Fibroblast of skin of right biceps (primary cell): Measurements from ENCODE around the gene IFT80.
"Not testable (repeated sequence)": the region's sequence is repeated elsewhere in the genome, so short reads cannot be mapped to it uniquely, and the experiment has no call there.

Source experiments
- DNase-seq: peaks from one replicate; pipeline ENCODE4 v3.0.0-alpha.2; 2013

IFT80 gene

DNA sequence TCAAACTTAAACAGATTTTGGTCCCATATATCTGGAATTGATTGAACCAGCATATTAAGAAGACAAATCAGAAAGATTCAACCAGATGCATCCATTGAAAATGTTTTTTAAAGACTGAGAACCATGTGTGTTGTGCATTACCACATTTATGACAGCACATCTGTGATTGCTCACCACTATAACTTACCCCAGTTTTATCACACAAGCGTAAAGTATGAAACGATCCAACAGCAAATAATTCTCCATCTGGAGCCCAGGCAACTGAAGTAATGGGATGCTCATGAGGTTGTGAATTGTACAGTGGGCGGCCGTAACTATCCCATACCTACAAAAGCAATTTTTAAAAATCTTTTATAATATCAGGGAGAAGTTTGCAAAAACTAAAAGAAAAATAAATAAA is 43.2 kb downstream of the IFT80 start:
- no peak for DNase-seq

DNA sequence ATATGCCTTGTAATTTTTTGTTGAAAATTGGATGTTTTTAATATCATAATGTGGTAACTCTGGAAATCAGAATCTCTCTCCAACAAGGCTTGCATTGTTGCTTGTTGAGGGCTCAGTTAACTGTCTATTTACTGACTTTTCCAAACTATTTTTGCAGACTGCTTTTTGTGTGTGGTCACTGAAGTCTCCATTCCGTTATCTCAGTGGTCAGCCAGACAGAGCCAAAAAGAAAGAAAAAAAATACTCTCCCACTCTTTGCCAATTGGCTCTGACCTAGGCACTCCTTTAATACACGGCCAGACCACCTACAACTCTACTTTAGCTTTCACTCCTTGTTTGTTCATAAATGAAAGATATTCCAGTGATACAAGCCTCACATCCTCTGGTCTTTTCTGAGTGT is 52.5 kb downstream of the IFT80 start:
- no peak for DNase-seq

DNA sequence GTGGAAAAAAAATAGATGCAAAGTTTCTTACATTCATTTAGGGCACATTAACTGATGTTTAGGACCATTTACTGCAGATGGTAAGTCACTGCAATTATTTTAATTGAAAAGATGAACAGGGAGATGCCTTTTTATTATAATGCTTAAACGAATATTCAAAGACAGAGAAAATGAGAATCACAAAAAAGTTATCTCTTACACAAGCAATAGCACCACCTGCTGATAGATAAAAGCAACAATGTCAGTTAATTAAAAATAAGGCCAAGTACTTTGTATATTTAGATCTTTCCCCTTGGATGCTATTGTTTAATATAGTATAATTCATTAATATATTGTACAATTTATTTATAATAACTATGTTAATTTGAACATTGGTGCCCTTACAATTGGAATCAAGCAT is 55.9 kb downstream of the IFT80 start:
- peak; percentile 24 for DNase-seq

DNA sequence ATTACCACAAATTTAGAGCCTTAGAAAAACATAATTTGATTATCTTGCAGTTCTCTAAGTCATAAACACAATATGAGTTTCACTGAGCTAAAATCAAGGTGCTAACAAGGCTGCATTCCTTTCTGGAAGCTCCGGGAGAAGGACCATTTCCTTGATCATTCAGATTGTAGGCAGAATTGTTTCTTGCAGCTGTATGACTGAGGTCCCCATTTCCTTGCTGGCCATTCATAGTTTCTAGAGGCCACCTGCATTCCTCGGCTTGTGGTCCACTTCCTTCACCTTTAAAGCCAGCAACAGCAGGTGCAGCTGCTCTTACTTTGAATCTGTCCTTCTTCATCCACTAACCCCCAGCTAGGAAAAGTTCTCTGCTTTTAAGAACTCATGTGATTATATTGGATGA is 58.7 kb downstream of the IFT80 start:
- DNase-seq, result no peak

DNA sequence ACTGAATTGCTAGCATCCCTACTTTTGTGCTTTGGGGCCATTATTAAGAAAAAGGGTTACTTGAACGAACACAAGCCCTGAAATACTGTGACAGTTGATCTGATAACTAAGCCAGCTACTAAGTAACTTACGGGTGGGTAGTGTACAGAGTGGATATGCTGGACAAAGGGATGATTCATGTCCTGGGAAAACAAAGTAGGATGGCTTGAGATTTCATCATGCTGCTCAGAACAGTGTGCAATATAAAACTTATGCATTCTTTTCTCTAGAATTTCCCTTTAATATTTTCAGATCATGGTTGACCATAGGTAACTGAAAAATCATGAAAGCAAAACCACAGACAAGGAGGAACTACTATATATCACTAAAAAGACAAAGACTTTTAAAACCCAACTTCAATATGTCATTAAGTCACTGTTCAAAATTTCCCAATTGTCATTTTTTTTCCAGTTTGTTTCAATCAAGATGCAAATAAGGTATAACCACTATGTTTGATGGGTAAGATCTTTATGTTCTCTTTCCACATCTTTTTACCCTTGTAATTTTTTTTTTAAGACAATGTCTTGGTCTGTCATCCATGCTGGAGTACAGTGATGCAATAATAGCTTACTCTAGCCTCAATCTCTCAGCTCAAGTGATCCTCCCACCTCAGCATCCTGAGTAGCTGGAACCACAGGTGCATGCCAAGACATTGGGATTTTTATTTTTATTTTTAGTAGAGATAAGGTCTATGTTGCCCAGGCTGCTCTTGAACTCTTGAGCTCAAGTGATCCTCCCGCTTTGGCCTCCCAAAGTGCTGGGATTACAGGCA is 67.7 kb downstream of the IFT80 start:
- DNase-seq, result peak; percentile 87

DNA sequence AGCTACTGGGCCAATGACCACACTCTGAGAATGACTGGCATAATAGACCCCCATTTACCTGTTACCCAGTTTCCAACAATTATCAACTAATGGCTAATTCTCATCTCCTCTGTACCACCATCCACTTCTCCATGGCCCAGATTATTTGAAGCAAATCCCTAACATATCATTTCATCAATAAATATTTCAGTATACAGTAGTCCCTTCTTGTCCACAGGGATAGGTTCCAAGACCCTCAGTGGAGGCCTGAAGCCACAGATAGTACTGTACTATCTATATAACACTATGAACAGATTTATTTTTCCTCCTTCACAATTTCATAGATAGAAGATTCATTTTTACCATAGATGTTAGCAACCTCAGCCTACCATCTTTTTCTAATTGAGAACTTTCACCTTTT is 68.3 kb downstream of the IFT80 start:
- no peak for DNase-seq

DNA sequence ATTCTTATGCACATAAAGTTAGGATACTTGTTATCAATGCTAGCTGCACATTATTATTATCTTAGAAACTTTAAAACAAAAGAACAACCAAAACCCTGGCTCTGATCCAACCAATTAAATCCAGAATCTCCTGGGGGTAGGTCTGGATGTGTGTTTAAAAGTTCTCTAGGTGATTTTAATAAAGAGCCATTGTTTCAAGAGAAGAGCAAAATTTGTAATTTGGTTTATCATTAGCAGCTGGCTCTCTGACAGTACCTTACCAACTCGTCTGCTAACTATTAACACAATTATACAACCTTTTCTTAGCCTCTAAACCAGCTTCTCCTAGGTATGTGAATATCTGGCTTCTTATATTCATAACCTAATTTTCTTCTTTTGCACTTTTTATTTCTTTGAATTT is 68.9 kb downstream of the IFT80 start:
- DNase-seq, result no peak

DNA sequence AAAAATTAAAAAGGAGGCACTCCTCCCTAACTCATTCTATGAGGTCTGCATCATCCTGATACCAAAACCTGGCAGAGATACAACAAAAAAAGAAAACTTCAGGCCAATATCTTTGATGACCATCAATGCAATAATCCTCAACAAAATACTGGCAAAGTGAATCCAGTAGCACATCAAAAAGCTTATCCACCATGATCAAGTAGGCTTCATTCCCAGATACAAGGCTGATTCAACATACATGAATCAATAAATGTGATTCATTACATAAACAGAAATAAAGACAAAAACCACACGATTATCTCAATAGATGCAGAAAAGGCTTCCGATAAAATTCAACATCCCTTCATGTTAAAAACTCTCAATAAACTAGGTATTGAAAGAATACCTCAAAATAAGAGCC is 72.7 kb downstream of the IFT80 start:
- not testable (repeated sequence) for DNase-seq

DNA sequence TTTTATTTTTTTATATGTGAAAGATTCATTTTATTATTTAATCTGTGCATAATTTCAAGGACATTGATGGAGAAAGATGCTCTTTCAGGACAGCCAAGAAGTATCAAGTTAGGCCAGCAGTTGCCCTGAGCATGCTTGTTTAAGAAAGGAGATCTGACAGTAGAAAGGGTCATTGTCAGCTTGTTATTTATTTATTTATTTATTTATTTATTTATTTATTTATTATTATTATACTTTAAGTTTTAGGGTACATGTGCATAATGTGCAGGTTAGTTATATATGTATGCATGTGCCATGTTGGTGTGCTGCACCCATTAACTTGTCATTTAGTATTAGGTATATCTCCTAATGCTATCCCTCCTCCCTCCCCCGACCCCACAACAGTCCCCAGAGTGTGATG is 77.2 kb downstream of the IFT80 start:
- DNase-seq, result not testable (repeated sequence)

DNA sequence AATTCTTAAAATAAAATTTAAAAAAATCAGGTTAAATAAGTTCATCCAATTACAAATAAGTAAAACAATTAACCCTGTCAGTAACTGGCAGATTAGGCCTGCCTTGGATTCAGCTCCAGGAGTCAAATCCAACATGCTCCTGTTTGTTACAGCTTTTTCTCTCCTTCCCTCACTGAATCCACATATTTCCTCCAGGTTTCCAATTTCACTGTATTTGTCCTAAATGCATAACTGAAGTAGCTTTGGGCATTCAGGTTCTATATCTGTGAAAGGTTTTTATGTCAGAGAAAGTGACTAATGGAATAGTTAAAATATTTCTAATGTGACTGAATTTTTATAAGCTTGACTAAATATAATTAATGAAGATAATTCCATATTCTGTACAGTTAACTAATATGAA is 79.7 kb downstream of the IFT80 start:
- no peak for DNase-seq

DNA sequence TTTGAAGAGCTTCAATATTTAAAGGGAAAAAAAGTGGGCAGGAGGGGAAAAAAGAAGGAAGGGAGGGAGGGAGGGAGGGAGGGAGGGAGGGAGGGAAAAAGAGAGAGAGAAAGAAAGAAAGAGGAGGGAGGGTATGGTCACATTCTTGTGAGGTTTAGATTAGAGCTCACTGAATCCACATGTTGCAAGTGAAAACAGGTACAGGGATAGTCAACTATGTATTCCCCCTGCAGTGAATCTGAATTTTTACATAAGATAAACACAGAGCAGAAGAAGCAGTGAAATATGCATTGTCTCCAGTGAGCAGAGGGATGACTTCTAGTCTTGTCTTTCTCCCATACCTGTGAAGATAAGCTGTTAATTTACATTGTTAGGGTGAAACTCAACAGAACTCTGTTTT is 84.0 kb downstream of the IFT80 start:
- DNase-seq, result no peak

DNA sequence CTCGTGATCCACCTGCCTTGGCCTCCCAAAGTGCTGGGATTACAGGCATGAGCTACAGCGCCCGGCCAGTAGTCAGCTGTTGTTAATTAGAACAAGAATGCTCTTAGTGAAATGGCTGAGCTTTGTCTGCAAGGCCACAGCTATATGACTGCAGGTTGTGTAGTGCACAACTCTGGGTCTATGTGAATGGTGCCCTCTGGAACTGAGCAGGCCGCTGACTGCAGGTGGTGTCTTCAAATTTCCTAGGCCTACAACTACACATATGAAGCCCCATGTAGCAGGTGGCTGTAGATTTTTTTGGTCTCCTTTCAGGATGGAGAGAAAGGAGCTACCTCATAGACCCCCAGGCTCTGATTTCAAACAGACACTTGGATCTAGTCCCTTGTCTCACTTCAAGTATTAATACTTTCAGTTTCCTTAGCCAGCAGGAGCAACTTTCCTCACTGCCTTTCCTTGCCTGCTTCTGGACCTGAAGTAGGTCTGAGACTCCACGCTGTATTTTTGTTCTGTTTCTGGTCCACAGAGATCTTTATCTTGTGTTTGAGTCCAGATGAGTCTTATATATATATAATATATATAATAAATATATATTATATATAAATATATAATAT is 86.9 kb downstream of the IFT80 start:
- DNase-seq, result no peak

DNA sequence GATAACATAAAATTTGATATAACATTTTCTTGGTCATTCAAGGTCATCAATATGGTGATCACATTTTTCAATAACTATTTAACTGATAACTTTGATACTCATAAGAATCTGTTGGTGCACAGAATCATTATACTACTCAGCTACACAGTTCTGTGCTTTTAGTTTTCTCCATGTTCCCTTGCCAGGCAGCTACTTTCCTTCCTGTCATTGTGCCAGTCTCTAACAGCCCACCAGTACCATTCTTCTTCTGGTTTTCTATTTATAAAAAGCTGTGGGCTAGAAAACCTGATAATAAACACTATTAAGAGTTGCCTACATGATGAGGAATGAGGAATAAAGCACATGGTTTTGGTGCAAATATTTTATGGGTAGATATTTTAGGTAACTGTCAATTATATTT is 96.2 kb downstream of the IFT80 start:
- no peak for DNase-seq

DNA sequence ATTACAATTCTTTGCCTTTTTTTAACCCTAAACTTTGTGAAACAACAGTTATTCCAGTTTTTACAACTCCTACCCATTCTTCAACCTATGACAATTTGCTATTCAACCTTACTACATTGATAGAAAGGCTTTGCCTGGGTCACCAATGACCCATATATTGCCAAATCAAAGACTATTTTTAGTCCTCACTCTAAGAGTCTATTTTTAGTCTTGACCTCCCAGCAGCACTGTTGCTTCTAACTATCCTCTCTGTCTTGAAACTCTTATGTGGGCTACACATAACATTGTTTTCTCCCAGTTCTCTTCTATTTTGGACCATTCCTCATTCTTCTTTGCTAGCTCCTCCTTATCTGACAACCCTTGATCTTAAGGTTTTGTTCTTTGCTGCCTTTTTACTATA is 102.4 kb downstream of the IFT80 start:
- peak; percentile 21 for DNase-seq

DNA sequence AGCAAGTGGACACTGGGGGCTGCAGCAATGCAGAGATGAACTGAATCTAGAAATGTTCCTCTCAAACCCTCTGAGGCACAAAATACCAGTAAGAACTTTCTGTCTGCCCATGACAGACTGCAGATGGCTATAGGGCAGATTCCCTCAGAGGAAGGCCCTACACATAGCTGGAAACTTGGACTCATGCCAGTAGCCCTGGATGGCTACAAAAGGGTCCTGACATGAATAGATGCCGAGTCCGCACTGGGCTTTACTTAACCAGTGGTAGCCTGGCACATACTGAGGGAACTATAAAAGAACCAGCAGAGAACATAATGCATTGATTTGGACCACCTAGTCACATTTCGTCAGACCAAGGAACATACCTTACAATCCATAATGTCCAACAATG is 107.1 kb downstream of the IFT80 start:
- no peak for DNase-seq

DNA sequence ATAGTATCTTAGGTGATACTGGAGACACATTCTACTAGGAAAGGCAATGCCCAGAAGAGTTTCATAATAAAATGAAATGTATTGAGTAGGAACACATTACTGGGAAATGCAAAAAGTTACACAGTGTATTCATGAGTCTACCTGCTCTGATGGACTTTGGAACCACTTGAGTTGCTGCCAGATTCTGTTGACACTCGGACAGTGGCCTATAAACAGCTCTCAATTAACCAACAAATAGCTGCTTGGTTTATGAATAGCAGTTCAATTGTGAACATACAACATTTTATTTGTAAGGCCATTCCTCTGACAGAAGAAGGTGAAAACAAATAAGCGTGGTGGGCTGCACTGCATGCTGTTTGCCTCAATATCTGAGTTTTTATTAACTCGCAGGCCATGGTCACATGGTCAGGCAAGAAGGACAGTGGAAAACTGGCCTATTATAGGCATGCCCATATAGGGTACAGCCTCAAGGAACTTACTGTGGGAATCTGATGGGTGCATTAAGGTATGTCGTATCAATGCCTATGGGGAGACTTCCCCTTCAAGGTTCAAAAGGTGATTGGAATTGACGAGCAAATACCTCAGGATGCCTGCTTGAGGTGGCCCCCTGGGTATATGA is 107.6 kb downstream of the IFT80 start:
- DNase-seq, result no peak

DNA sequence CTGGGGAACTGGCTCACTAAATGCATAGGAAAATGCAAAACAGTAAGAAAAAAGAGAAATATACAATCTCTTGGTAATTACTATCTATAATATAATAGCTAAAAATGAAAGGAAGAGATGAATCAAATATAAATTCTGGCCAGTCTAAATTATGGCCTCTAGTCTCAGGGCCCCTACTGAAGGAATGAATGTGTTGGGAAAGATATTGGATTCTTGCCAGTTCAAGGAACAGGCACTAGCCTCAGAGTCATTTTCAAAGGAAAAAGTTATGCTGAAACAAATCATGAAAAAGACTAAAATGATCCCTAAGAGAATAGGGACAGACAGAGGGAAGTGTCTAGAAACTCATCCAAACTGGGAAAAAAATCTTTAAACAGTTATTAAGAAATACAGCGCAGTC is 111.4 kb downstream of the IFT80 start:
- no peak for DNase-seq

DNA sequence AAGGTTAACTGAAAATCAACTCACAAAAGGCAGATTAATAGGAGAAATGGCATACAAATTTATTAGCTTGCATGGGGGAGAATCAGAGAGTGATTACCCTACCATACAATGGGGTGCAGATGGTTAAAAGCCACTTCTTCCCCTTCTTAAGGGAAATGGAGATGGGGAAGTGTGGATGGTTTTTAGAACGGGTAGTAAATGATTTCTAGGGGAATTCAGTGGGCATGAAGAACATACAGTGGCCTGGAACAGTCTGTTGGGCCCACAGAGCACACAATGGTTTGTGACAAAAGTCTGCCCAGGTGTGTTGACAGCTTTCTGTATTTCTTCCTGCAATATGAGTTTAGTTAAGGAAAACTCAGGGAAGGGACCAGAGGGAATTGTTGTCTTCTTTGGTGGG is 112.8 kb downstream of the IFT80 start:
- DNase-seq, result no peak

DNA sequence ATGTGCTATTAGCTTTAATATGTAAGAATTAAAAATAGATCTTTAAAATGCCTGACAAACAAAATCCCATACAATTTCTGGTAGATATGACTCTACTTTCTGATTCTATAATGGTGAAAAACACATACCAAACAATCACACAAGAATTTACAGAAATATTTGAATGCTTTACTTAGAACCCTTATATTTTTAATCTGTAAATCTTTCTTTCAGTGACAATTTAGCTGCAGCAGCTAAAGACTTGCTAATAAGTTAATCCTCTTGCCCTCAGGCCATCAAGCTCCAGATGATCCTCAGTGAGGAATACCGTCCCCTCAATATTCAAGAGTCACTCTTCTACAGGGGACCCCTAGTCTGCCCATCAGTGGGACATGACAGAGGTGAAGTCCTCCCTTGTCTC is 118.2 kb downstream of the IFT80 start:
- no peak for DNase-seq

DNA sequence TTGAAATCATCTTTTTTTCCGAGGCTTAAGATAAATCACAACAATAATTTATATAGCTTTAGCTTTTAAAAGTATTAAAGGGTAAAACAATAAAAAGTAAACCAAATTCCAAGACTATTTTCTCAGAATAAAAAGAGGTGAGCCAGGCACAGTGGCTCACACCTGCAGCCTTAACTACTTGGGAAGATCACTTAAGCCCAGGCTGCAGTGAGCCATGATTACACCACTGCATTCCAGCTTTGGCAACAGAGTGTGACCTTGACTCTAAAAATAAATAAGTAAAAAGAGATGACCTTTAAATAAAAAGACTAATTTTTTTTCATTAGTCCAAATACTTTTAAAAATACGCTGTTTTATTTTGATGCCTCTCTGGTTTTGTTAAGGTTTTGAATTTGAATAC is 119.4 kb downstream of the IFT80 start:
- DNase-seq, result no peak

DNA sequence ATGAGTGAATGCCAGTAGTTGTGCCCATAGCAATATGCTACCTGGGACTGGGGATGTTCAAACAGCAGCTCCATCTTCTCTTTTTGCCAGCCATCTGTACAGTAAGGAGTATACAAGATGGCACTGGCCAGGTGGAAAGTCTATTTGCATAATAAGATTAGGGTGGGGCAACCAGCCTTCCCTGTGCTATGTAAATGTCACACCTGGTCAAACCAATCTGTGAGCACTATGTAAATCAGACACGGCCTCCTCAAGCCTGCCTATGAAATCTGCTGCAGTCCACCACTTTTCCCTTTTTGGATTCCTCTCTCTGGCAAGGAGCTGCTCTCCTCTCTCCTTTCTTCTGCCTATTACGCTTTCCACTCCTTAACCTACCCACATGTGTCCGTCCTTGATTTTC is 120.8 kb downstream of the IFT80 start:
- DNase-seq, result no peak

DNA sequence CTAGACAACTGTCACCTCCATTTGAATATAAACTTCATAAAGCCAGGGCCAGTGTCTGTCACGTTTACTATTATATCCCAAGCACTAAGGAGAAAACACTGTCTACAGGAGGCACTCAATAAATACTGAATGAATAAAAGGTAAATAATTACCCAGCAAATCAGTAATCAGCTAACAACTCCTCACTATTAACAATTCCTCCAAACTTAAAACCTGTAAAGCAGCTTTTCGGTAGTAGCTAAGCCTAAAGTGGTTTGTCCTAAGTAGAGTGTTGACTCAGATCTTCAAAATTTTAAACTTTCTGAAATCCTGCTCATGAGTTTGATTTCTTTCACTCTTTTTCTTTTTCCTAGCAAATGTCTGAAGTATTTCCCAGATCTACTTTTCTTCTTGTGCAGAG is 133.9 kb downstream of the IFT80 start:
- DNase-seq, result no peak

DNA sequence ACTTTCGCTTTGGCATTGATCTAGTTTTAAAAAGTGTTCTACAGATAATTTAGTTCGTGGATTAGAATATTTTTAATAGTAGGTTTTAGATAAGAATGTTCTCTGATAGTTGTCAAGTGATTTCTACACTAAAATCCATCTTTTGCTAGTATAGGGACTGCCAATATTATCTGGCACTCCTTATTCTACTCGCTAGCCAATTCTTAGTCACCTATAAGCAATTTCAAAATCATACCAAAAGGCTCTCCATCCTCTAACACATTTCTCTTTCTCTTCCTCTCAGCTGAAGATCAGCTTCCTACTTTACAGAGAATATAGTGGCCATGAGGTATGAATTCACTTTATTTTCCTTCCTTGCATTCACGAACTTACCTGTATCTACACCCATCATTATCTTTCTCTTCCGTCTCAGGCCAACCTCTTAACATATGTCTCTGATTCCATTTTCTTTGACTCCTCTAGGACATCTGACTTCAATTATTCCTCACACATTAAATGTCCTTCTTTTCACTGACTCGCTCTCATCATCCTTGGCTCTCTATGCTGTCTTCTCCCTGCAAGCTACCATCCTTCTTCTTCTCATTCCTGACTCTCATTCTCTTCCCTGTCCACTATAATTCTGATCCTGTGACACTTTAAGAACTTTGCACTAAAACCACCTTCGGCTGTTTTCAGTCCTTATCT is 138.3 kb downstream of the IFT80 start:
- peak; percentile 7 for DNase-seq

DNA sequence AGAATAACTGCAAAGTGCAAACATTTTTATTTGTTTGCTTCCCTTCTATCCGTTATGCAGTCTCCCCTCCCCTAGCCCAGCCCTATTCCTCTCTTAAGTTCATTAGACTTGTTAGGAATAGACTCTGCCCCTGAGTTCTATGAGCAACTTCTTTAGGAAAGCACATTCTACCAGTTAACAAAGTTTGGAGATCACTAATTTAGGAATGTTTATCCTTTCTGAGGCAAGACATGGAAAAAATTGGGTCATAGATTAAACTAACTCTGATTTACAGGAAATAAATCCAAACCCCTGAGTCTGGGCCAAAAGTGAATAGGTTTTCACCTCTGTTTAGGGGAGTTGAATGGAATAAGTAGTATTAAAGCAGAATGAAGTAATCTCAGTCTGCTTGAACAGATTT is 139.4 kb downstream of the IFT80 start:
- peak; percentile 23 for DNase-seq
